ENCODE results near the gene MRGPRX3. TPM values are rescaled to one million over a fixed set of nuclear protein-coding genes. Genes with fewer than 3 reads are reported as not detected.

The MRGPRX3 gene
- total and polyA plus RNA-seq, 2 of the 13 experiments (the other 11 are each of a cell fraction or from before 2014, with no cell fraction given): 0.53 TPM; not detected in 1

DNA sequence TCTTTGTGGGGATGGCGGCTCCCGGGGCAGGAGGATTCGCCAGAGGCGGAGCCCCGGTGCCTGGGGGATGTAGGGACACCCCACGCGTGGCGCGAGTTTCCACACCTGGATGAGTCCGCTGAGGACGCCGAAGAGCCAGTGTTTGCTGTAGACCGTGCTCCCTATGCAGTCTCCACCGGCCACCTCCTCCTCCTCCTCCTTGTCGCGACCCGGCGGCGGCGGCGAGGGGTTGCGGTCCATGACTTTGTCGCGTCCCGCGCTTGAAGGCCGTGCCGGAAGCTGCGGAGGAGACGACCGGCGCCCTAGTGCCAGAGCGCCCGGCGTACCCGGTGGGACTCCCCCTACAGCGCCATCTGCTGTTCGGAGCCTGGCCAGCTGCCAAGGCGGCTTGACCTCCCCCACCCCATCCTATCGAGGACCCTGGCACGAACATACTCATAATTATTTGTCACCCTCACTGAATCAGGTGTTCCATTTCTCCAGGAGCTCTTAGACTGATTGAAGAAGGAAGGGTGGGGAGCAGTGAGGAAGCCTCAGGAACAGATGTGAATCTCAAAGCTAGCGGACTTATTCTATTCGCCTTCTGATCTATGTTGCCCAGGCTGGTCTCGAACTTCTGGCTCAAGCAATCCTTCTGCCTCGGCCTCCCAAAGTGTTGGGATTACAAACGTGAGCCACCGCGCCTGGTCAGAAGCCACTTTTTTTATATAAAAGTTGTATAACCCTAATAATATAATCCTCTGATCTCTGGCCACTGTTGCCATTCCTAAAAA lies 26.4 kb upstream of the MRGPRX3 start, which contains the start of gene SAAL1 (continued):
- TF ChIP-seq HIVEP1 (CRISPR knock-in tag; IDR thresholded peaks at IDR 0.05) (0 out of 2 replicates have a peak, but pooled peaks have one; percentile 34), ZNF883 (CRISPR knock-in tag; IDR thresholded peaks at IDR 0.05; ENCODE audit: not compliant biosample characterization) (peak; percentile 25), PCBP1 (IDR thresholded peaks at IDR 0.05; ENCODE audit: borderline replicate concordance, low read depth, low read length) (0 out of 2 replicates have a peak, but pooled peaks have one; percentile 32), RAD21 (CRISPR knock-in tag; IDR thresholded peaks at IDR 0.05) (peak; percentile 79), AKAP8 (CRISPR knock-in tag; IDR thresholded peaks at IDR 0.05) (0 out of 2 replicates have a peak, but pooled peaks have one; percentile 41), NFKBIZ (CRISPR knock-in tag; IDR thresholded peaks at IDR 0.05) (no peak), ZNF33A (CRISPR knock-in tag; IDR thresholded peaks at IDR 0.05; ENCODE audit: borderline replicate concordance) (no peak), ZNF564 (CRISPR knock-in tag; IDR thresholded peaks at IDR 0.05) (peak; percentile 52; the same call in 1 of the 2 replicates), MED8 (CRISPR knock-in tag; IDR thresholded peaks at IDR 0.05; ENCODE audit: insufficient replicate concordance) (peak; percentile 75), SRY (CRISPR knock-in tag; IDR thresholded peaks at IDR 0.05) (peak; percentile 84), SNAPC2 (CRISPR knock-in tag; IDR thresholded peaks at IDR 0.05) (peak; percentile 24; the same call in 1 of the 2 replicates), ZNF720 (CRISPR knock-in tag; IDR thresholded peaks at IDR 0.05) (no peak), CEBPG (CRISPR knock-in tag; IDR thresholded peaks at IDR 0.05) (peak; percentile 8; the same call in 1 of the 2 replicates), THAP11 (CRISPR knock-in tag; IDR thresholded peaks at IDR 0.05) (peak; percentile 86), PATZ1 (CRISPR knock-in tag; IDR thresholded peaks at IDR 0.05) (0 out of 2 replicates have a peak, but pooled peaks have one; percentile 13), ZNF672 (CRISPR knock-in tag; IDR thresholded peaks at IDR 0.05) (no peak), RBFOX2 (IDR thresholded peaks at IDR 0.05; ENCODE audit: low read depth, low read length) (peak; percentile 87), HNF4G (IDR thresholded peaks at IDR 0.05; ENCODE audit: borderline replicate concordance, low read depth, low read length) (no peak), HNF4G (CRISPR knock-in tag; IDR thresholded peaks at IDR 0.05; ENCODE audit: borderline replicate concordance, low read depth) (0 out of 2 replicates have a peak, but pooled peaks have one; percentile 19), KAT7 (CRISPR knock-in tag; IDR thresholded peaks at IDR 0.05; ENCODE audit: borderline replicate concordance) (peak; percentile 82; the same call in 1 of the 2 replicates)
- TF ChIP-seq, protein P1, sequence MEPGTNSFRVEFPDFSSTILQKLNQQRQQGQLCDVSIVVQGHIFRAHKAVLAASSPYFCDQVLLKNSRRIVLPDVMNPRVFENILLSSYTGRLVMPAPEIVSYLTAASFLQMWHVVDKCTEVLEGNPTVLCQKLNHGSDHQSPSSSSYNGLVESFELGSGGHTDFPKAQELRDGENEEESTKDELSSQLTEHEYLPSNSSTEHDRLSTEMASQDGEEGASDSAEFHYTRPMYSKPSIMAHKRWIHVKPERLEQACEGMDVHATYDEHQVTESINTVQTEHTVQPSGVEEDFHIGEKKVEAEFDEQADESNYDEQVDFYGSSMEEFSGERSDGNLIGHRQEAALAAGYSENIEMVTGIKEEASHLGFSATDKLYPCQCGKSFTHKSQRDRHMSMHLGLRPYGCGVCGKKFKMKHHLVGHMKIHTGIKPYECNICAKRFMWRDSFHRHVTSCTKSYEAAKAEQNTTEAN (CRISPR knock-in tag; conservative IDR thresholded peaks at IDR 0.05): 0 out of 2 replicates have a peak, but pooled peaks have one; percentile 0
- TF ChIP-seq, protein P2, sequence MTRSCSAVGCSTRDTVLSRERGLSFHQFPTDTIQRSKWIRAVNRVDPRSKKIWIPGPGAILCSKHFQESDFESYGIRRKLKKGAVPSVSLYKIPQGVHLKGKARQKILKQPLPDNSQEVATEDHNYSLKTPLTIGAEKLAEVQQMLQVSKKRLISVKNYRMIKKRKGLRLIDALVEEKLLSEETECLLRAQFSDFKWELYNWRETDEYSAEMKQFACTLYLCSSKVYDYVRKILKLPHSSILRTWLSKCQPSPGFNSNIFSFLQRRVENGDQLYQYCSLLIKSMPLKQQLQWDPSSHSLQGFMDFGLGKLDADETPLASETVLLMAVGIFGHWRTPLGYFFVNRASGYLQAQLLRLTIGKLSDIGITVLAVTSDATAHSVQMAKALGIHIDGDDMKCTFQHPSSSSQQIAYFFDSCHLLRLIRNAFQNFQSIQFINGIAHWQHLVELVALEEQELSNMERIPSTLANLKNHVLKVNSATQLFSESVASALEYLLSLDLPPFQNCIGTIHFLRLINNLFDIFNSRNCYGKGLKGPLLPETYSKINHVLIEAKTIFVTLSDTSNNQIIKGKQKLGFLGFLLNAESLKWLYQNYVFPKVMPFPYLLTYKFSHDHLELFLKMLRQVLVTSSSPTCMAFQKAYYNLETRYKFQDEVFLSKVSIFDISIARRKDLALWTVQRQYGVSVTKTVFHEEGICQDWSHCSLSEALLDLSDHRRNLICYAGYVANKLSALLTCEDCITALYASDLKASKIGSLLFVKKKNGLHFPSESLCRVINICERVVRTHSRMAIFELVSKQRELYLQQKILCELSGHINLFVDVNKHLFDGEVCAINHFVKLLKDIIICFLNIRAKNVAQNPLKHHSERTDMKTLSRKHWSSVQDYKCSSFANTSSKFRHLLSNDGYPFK (CRISPR knock-in tag; IDR thresholded peaks at IDR 0.05; ENCODE audit: borderline replicate concordance): peak; percentile 71; the same call in 1 of the 2 replicates
- TF ChIP-seq, protein P3, sequence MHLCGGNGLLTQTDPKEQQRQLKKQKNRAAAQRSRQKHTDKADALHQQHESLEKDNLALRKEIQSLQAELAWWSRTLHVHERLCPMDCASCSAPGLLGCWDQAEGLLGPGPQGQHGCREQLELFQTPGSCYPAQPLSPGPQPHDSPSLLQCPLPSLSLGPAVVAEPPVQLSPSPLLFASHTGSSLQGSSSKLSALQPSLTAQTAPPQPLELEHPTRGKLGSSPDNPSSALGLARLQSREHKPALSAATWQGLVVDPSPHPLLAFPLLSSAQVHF (CRISPR knock-in tag; IDR thresholded peaks at IDR 0.05): no peak

Data from HepG2 (cell line).